Peyer's patch (tissue), 4 donors: ENCODE data around the gene KAZN. TPM values are rescaled to one million over a fixed set of nuclear protein-coding genes. Genes with fewer than 3 reads are reported as not detected.
A peak's percentile ranks its signal among the peaks of the same experiment; 100 is the strongest.

Experiments
- DNase-seq, 3 donors: peaks; one replicate each; pipeline ENCODE4 v3.0.0-alpha.2; 2017 to 2019
- H3K27ac ChIP-seq, 4 donors: fragments of 200-600 bp; sonication (generic); one replicate each; pipeline ENCODE4 v1.5.1; 2016 to 2019
- H3K27me3 ChIP-seq, 2 donors: fragments of 200-600 bp; sonication (generic); one replicate each; pipeline ENCODE4 v1.5.1; 2019
- H3K36me3 ChIP-seq, 3 donors: fragments of 200-600 bp; sonication (generic); one replicate each; pipeline ENCODE4 v1.5.1; 2016 to 2019
- H3K4me1 ChIP-seq, 4 donors: fragments of 200-600 bp; sonication (generic); one replicate each; pipeline ENCODE4 v1.5.1; 2016 to 2019
- H3K4me3 ChIP-seq, 4 donors: fragments of 200-600 bp; sonication (generic); 1 replicate in 3 of 4; 2 replicates in 1 of 4; pipeline ENCODE4 v1.5.1; 2016 to 2019; ENCODE audit warnings: mild to moderate bottlenecking in 1 of 4
- H3K9me3 ChIP-seq, 4 donors: fragments of 200-600 bp; sonication (generic); one replicate each; pipeline ENCODE4 v1.5.1; 2016 to 2019; ENCODE audit warnings: mild to moderate bottlenecking in 1 of 4
- POLR2A ChIP-seq, 2 donors: fragments of 450-650 bp; IDR thresholded peaks; one replicate each; pipeline ENCODE4 v1.5.1; 2017; ENCODE audit warnings: antibody characterized with exemption in 2 of 2, mild to moderate bottlenecking in 2 of 2, moderate library complexity in 2 of 2
- total RNA-seq, 4 donors: library from RNA; depleted of rRNA; stranded (reverse); fragments of >200 nt; gene quantifications; one replicate each; pipeline ENCODE4 v1.1.0, GENCODE V29; 2016
- TF ChIP-seq, protein P1 (sequence below), 6 experiments: fragments of 450-650 bp in 4 of 6; fragments of 200-600 bp in 2 of 6; sonication (generic) in 1 of 6; IDR thresholded peaks; one replicate each; pipeline ENCODE4 v1.5.1; 2017 to 2019; ENCODE audit warnings: antibody characterized with exemption in 6 of 6, mild to moderate bottlenecking in 3 of 6, moderate library complexity in 1 of 6

The KAZN gene
- total RNA-seq, 4 donors from 2014 or later = 14.9 to 25.5 (median 21.7) TPM

DNA sequence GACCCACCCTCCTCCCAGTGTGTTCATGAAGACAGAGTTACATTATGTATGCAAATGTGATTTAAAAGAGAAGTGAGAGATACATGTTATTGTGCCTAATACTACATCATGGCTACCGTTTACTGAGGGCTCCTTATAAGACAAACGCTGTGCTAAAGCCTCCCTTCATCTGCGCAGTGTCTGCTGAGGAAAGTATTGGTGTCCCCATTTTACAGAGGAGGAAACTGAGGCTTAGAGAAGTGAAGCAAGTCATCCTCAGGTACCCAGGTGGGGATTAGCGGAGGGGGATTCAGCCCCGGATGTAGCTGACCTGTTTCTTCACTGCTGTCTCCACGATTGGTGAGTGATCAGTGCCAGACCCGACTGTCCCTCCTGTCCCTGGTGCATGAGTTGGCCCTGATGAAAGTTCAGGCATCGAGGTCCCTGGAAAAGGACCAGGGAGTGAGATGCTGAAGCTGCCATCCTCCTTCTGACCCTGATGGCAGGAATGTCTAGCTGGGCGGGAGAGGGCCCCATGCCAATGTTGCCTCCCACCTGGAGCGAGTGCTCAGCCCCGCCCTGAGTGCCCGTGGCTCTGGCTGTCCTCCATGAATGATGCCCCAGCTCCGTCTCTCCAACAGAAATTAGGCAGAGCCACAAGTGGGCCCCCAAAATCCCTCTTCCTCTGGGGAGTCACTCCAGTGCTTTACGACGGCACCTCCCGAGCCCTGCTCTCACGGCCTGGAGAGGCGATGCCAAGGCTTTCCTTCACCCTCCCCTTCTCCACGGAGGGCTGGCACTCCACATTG, 204.7 kb downstream of the KAZN start:
- no peaks in the 10 kb centered on the region for H3K36me3 ChIP-seq
- H3K27ac ChIP-seq = no peak overlapping the region
- H3K4me3 ChIP-seq = no peak overlapping the region
- peaks cover 0 to 11% (median 5%) of the 10 kb centered on the region in 4 donors for H3K9me3 ChIP-seq
- H3K27me3 ChIP-seq = no peaks in the 10 kb centered on the region
- DNase-seq = no peak
- H3K4me1 ChIP-seq = no peaks in the 10 kb centered on the region
- no peak for TF ChIP-seq POLR2A (IDR thresholded peaks at IDR 0.05)
- TF ChIP-seq, protein P1, sequence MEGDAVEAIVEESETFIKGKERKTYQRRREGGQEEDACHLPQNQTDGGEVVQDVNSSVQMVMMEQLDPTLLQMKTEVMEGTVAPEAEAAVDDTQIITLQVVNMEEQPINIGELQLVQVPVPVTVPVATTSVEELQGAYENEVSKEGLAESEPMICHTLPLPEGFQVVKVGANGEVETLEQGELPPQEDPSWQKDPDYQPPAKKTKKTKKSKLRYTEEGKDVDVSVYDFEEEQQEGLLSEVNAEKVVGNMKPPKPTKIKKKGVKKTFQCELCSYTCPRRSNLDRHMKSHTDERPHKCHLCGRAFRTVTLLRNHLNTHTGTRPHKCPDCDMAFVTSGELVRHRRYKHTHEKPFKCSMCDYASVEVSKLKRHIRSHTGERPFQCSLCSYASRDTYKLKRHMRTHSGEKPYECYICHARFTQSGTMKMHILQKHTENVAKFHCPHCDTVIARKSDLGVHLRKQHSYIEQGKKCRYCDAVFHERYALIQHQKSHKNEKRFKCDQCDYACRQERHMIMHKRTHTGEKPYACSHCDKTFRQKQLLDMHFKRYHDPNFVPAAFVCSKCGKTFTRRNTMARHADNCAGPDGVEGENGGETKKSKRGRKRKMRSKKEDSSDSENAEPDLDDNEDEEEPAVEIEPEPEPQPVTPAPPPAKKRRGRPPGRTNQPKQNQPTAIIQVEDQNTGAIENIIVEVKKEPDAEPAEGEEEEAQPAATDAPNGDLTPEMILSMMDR (IDR thresholded peaks at IDR 0.05) = no peak

DNA sequence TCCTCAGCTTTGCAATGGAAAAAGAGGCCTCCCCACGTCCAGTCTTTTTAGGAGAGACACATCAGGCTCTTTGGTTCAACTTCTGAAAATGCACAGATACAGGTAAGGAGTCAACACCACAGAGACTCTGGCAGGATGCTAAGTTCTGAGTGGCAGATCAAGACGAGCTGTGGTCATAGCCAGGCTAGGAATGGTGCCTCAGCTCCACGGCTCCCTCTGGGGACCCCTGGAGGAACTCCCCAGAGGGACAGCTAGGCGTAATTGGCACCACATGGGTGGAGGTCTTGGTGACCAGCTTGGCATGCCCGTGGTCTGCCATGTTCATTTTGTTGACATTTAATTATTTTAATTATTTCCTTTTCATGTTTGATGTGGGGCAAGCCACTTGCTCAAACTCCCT, 206.1 kb downstream of the KAZN start:
- Histone ChIP-seq H3K4me1 (no peaks in the 10 kb centered on the region), H3K36me3 (no peaks in the 10 kb centered on the region), H3K4me3 (no peak overlapping the region), H3K27ac (no peak overlapping the region), H3K9me3 (peaks cover 0 to 11% (median 5%) of the 10 kb centered on the region in 4 donors), H3K27me3 (no peaks in the 10 kb centered on the region)
- DNase-seq = no peak
- TF ChIP-seq, protein P1 (IDR thresholded peaks at IDR 0.05) = peak in 1 of 6 experiments; percentile 5
- no peak for TF ChIP-seq POLR2A (IDR thresholded peaks at IDR 0.05)

DNA sequence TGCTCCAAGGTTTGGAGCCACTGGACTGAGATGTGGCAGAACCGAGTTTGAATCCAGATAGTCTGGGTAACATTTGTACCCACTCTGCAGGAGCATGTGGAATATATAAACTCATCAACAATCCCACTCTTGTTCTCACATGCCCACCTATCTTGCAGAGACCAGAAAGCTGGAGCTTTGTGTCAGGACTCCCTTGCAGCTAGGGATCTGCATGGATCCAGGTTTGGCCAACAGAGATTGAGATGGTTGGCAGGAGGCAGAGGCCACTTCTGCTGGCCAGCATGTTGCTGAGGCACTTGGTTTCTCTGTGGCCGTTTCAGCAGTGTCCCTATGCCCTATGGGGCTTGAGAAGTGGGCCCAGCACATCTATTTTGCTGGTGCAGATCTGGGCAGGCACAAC, 208.3 kb downstream of the KAZN start:
- Histone ChIP-seq H3K9me3 (peaks cover 0 to 11% (median 5%) of the 10 kb centered on the region in 4 donors), H3K27ac (no peak overlapping the region), H3K36me3 (no peaks in the 10 kb centered on the region), H3K4me1 (no peaks in the 10 kb centered on the region), H3K4me3 (no peak overlapping the region), H3K27me3 (no peaks in the 10 kb centered on the region)
- no peak for TF ChIP-seq POLR2A (IDR thresholded peaks at IDR 0.05)
- TF ChIP-seq, protein P1 (IDR thresholded peaks at IDR 0.05) = no peak
- no peak for DNase-seq

DNA sequence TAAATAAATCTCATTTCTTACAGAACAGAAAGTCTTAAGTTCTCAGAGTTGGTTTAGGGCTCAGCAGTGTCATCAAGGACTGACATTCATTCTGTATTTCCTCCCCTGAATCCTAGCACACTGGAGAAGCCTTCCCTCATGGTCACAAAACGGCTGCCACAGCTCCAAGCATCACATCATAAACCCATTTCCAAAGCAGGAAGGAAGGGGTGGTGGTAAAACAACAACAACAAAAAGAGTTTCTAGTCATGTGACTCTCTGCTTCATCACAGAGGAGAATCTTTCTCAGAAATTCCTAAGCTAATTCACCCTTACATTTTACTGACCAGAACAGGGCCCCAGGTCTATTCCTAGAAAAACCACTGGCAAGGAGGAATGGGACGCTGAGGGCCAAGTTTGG, 210.3 kb downstream of the KAZN start:
- Histone ChIP-seq H3K27ac (no peak overlapping the region), H3K4me1 (no peaks in the 10 kb centered on the region), H3K9me3 (peaks cover 0 to 11% (median 5%) of the 10 kb centered on the region in 4 donors), H3K4me3 (no peak overlapping the region), H3K36me3 (no peaks in the 10 kb centered on the region), H3K27me3 (no peaks in the 10 kb centered on the region)
- no peak for DNase-seq
- TF ChIP-seq POLR2A (IDR thresholded peaks at IDR 0.05) = no peak
- TF ChIP-seq, protein P1 (IDR thresholded peaks at IDR 0.05) = no peak

DNA sequence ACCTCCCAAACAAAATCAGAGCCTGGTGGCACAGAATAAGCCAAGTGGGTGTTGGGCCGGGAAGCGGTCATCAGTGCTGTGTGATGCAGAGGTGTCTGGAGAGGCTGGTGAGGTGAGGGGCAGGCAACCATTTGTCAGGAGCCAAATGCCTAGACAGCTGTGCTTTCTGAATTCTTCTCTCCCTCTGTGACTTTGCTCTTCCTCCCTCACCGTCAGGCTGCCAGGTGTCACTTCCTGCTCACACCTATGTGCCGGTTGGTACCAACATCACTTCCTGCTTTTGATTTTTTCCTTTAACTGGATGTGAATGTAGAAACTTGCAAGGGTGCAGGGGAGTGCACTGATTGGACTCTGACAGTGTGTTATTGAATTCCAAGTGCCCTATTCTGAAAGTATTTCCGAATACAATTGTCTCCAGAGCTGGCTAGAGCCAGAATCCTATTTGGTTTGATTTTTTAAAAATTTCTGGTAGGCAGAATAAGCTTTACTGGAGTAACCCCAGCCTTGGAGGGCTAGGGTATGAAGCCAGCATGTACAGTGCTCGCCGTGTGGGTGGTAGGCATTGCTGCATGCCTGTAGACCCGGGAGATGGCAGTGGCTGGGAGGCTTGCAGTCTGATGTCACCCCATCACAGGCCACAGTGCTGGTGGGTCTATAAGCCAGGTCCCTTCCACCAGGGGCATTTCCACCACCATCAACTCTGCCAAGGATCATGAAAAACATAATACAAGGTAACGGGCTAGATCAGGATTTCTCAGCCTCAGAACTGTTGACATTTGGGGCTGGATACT, 210.9 kb downstream of the KAZN start:
- no peaks in the 10 kb centered on the region for H3K36me3 ChIP-seq
- H3K27me3 ChIP-seq = no peaks in the 10 kb centered on the region
- no peak overlapping the region for H3K27ac ChIP-seq
- peaks cover 0 to 11% (median 5%) of the 10 kb centered on the region in 4 donors for H3K9me3 ChIP-seq
- DNase-seq = no peak
- TF ChIP-seq, protein P1 (IDR thresholded peaks at IDR 0.05) = no peak
- TF ChIP-seq POLR2A (IDR thresholded peaks at IDR 0.05) = no peak
- no peak overlapping the region for H3K4me3 ChIP-seq
- H3K4me1 ChIP-seq = no peaks in the 10 kb centered on the region
